NCI-H128 (cell line): ENCODE data around the gene SLC10A2.
"Not testable (repeated sequence)": the region's sequence is repeated elsewhere in the genome, so short reads cannot be mapped to it uniquely, and the experiment has no call there.

Experiments
- DNase-seq: peaks from one replicate; lab custom pipeline; 2025; ENCODE audit not compliant: unreplicated experiment; lab: John Stamatoyannopoulos, UW

SLC10A2 gene, protein sequence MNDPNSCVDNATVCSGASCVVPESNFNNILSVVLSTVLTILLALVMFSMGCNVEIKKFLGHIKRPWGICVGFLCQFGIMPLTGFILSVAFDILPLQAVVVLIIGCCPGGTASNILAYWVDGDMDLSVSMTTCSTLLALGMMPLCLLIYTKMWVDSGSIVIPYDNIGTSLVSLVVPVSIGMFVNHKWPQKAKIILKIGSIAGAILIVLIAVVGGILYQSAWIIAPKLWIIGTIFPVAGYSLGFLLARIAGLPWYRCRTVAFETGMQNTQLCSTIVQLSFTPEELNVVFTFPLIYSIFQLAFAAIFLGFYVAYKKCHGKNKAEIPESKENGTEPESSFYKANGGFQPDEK

DNA sequence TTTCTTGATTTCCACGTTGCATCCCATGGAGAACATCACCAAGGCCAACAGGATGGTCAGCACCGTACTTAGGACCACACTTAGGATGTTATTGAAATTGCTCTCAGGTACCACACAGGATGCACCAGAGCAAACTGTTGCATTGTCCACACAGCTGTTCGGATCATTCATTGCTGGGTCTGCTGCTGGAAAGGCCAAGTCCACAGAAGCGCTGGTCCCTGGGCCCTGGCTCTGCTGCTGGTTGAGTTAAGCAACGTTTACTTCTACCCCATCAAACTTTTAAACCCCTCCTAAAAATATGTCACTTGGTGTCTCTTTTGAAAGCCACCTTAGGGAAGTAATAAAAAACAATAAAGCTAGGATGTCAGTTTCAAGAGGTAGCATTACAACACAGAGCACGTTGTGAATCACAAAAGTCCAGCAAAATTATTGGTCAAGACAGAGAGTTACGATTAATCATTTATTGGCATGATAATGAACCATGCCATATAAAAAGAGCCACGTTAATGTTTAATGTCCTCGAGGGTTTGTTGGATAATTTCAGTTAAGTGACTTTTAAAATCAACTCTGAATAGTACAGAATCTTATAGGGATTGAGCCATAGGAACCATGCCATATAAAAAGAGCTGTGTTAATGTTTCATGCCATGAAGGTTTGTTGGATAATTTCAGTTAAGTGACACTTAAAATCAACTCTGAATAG lies at the start of gene SLC10A2:
TSS of gene SLC10A2 (minus strand) at position 339 of the 702 bp plus-strand sequence. CDS start at position 171, 168 bp downstream.
- DNase-seq, result no peak

DNA sequence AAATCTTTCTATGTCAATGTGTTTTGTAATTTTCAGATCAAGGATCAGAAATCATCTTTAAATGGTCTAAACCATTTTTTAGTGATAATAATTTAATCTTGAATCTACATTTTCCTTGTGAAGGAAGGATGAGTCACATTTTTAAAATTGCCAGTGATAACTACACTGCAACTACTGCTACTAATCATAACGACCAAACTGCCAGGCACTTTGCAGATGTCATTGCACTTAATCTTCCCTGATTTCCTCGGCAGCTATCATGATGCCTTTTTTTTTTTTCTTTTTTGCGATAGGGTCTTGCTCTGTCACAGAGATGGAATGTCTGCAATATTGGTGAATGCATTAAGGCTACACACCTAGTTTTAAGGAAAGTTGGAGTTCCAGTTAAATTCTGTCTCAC lies 41.4 kb upstream of the SLC10A2 start:
- no peak for DNase-seq

DNA sequence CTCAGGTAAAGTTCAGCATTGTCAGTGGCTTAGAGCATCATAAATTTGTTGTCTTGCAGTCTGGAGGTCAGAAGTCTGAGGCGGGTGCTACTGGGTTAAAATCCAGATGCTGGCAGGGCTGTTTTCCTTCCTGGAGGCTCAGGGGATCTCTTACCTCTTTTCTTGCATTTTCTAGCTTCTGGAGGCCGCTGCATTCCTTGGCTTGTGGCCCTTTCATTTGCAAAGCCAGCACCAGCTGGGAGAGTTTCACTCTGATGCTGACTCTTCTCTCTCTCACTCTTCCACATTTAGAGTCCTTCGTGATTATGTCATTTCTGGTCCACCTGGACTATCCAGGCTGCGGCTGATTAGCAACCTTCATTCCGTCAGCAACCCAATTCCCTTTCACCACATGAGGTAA lies 38.1 kb upstream of the SLC10A2 start:
- DNase-seq, result no peak

DNA sequence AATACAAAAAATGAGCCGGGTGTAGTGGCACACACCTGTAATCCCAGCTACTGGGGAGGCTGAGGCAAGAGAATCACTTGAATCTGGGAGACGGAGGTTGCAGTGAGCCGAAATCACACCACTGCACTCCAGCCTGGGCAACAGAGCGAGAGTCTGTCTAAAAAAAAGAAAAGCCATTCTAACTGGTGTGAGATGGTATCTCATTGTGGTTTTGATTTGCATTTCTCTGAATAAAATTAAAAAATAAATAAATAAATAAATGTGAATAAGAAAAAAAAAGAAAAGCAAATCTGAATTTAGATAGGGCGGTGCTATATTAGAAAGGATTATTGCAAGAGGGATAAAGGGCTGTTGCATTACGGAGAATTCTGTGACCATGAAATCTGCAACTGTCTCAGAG lies 37.2 kb upstream of the SLC10A2 start:
- DNase-seq, result not testable (repeated sequence)

DNA sequence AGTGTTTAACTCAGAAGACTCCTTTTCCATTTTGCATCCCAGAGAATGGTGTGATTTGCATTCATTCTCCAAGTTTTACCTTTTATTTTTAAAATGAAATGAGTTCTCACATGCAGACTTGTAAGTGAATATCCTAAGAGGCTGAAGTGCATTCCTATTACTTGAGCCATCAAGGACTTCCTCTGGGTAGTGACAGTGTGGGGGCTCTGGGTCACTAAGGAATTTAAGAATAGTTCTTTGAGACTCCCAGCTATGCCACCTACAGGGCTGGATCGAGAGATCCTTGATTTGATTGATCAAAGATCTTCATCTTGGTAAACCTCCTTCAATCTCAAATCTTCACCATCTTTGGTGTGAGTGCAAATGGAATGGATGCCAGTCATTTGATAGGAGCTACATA lies 36.3 kb upstream of the SLC10A2 start:
- no peak for DNase-seq

DNA sequence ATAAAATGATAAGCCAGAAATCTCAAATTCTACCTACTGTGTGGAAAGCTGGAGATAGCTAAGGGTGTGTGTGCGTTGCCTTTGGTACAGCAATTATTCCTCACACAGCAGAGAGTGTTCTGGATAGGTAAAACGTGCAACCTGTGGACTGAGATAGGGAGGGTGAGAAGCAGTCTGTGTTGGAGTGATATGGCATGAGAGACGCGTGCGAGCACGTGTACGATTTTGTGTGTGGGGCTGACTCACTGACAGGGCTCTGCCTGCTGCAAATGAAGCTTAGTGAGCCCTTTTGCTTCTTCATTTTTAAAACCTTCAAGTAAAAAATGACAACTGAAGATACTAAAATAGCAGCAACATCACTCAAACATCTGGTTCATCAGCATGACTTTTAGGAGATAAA lies 35.7 kb upstream of the SLC10A2 start:
- DNase-seq, result no peak

DNA sequence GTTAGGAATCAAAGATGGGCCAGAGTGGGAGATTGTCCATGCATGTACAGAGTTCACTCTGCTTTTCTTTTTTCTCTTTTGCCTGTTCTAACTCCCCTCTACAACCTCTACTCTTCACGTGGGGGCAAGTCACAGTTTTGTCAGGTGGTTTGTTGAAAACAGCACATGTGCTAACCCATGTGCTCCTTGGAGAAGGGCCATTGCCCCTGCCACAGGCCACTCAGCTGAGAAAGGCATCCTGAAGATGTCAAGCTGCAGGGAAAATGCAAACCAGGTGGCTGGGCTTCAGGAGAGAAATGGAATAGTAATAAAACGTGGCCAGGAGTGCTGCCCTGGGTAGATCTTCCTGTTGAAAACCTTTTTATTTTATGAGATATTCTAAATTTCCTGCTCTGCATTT lies 35.3 kb upstream of the SLC10A2 start:
- DNase-seq, result no peak

DNA sequence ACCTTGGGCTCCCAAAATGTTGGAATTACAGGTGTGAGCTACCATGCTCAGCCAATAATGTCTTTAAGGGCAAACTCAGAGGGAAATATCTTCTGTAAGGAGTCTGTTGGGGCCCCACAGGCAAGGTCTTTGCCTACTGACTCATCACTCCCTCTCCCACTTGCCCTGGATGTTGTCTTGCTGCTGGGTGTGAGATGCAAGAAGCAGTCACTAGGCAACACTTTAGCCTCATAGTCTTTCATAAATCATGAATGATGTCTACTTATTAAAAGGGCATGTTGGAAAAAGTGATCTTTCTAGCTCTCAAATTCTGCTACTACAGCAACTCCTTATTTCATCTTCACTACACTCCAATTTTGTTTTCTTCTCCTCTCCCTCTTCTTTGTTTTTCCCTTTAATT lies 34.6 kb upstream of the SLC10A2 start:
- no peak for DNase-seq

DNA sequence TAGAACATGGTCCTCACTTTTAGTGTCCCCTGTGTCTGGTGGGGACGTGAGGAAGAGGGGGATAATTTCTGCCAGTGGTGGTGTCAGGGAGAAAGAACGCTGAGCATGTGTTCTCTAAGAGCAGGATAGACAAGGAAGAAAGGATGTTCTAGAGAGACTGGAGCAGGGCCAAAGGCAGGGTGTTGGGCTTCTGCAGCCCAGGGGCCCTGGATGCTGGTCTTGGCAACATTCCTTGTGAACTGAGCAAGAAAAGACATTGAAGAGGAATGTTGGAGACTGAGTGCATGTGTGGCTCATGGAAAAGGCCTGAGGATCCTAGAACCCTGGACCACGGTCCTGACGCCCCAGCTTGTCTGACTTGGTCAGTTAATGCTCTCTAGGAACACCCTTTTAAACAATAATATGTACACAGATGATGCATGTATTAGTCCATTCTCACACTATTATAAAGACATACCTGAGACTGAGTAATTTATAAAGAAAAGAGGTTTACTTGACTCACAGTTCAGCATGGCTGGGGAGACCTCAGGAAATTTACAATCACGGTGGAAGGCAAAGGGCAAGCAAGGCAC lies 33.6 kb upstream of the SLC10A2 start:
- DNase-seq, result no peak

DNA sequence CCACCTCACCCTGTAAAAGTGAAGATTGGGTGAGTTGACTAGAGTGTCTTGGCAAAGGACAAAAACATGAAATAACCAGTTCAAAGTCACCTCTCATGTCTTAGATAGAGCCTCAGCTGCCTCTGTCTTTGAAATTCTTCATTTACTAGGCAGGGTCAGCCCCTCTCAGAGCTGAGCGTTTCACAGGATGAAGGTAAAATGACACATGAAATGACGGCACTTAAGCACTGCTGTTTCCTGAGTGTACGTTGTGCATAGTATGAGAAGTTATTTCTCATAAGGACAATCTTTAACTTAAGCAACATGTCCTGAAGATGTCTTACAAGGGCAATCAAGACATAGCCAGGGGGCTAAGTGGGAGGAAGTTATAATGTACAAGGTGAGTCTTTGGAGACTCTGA lies 32.3 kb upstream of the SLC10A2 start:
- no peak for DNase-seq

DNA sequence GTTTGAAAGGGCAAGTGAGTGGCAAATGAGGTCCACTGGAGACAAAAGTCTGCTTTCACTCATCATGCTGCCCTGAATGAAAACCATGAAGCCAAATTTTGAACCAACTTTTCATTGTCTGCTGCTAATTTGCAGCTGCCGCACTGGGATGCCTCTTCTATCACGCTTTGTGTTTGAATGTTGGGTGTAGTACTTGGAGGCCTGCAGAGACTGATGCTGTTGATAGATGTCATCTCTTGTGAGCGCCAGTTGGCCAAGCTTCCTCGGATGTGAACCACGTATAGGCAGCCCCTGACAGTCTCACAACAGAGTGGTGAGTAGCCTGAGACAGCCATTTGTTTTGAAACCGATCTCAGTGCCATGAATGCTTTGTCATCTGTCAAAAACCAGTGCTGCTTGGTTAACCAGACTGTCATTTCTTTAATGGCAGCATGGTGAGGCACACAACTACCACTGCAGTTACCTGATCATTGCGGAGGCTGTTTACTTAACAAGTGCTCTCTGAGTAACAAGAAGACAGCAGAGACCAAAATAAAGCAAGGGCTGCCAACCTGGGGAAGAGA lies 31.2 kb upstream of the SLC10A2 start:
- DNase-seq, result no peak

DNA sequence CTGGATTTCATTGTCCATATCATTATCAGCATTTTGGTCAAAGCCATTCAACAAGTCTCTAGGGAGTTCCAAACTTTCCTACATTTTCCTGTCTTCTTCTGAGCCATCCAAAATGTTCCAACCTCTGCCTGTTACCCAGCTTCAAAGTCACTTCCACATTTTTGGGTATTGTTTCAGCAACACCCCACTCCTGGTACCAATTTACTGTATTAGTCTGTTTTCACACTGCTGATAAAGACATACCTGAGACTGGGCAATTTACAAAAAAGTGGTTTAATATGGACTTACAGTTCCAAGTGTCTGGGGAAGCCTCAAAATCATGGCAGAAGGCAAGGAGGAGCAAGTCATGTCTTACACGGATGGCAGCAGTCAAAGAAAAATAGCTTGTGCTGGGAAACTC lies 27.4 kb upstream of the SLC10A2 start:
- DNase-seq, result not testable (repeated sequence)

DNA sequence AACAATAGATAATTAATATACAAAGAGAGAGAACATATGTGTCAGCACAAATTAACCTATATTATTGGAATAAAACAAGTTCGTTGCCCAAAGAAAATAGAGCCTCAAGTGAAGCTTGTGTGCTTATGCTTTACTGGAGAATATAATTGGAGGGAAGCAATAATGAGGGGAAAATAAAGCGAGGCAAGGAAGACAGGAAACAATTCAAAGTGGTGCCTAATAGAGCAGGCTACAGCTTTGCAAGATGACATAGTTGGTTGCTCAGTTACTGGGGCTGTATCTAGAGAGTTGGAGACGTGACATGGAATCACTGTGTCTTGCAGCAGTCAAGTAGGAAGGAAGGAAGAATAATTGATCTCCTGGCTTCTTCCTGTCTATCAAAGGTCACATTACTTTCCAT lies 21.1 kb upstream of the SLC10A2 start:
- DNase-seq, result no peak

DNA sequence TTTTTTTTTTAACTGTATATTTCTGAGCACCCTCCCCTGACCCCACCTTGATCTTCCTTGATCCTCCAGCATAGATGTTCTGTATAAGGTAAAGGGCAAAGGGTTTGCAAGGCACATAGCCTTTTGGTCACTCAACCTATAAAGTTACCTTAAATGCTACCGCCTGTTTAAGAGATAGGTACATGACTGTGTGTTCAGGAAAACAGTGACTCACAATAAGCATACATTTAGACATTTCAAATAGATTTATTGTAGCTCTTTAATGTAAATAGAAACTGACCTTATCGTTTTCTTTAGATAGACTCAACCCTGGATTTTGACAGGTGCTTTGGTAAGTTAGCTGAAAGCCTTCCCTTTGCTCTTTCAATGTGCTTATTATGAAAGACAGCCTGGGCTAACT lies 15.2 kb upstream of the SLC10A2 start:
- DNase-seq, result no peak

DNA sequence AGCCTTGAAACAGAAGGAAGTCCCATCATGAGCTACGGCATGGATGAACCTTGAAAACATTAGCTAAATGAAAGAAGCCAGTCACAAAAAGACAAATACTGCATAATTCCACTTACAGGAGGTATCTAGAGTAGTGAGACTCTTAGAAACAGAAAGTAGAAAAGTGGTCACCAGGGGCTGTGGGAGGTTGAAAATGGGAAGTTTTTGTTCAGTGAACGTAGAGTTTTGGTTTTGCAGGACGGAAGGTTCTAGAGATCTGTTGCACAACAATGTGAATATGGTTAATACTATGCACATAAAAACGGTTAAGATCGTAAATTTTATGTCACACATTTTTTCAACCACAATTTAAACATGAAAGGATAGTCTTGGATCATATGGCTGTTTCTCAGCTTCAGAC lies 11.9 kb upstream of the SLC10A2 start:
- DNase-seq, result no peak

DNA sequence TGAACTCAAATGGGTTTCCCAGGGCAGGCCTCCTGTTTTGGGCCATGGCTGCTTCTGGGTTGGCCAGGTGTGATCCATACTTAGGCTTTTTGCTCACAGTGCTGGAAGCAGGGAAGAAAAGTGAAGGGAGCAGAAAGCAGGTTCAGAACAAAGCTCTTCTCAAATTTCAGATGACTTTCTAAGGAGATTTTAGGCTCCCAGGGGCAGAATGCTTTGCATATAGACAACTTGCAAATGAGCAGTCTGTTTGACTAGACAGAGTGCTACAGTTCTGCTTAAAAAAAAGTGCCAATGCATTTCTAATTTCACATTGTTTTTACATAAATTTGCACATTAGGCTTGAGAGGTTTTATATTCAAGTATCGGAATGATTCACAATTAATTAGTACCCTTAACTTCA lies 2.6 kb upstream of the SLC10A2 start:
- DNase-seq, result no peak

DNA sequence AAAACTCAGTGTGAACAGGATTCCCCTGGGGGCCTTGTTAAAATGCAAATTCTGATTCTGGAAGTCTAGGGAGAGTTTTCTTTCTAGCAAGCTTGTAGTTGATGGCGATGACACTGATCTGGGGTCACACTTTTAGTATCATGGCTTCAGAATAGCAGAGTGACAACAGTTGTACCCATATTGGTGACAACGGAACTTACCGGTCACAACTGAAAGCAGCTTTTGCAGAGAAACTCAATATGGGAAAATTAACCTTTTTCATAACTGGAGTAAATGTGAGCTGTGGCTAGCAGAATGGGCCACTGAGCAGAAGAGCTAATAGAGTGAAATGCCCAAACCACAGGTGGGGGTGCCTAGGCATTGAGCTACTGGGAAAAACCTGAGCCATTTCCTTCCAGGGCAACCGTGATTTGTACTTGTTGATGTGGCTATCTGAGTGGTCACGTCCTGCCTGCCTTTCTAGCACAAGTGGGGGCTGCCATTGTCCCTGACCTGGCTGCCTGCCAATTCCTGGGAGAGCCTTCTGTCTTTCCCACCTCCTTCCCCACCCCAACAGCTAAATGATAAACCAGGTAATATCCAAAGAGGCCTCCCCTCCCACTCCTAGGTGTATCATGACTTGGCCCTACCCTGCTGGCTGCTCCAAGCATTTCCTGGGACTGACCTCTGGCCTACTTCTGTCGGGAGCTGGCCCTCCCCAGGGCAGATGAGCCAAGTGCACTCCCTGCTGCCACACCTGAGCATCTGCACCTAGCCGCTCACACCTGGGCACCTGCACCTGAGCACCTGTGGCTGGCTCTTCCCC lies 1.7 kb upstream of the SLC10A2 start:
- DNase-seq, result peak; percentile 27

DNA sequence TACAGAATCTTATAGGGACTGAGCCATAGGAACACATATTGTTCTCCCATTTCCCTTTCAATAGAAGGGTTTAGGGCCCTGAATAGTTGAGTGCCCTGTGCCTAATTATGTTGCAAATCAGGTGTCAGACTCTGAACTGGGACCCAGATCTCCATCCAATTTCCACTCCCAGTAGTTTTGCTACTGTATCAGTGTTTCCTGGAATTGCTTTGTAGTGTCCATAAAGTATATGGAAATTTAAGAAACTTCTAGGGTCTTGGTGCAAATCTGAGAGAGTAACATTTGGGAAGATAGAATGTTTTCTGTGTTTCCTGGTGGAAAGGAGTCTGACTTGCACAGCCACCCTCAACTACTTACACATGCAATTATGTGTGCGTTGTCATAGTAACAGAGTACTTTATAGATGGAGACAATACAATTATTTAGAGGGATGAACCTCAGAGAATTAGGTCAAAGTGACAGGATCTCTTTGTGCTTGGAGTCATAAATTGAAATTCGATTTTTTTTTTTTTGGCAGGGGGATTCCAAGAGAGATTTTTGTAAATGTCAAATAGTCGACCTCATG lies 646 bp upstream of the SLC10A2 start:
- DNase-seq, result no peak

DNA sequence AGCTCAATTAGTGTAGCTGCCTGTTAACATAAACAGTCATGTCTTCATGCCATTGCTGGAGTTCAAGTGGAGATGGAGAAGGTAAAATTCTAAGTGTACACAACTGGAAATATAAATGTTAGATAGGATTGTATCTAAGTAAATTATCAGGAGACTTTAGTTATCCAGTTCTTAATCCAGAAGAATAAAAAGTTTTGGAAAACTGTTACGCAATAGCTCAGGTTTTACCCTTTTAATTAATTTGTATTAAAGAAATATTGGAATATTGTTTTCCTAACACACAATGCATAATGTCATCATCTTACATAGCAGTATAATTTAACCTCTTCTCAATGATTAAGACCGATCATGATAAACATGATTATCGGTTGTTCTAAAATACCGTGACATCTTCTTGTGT lies 2.8 kb downstream of the SLC10A2 start:
- DNase-seq, result no peak

DNA sequence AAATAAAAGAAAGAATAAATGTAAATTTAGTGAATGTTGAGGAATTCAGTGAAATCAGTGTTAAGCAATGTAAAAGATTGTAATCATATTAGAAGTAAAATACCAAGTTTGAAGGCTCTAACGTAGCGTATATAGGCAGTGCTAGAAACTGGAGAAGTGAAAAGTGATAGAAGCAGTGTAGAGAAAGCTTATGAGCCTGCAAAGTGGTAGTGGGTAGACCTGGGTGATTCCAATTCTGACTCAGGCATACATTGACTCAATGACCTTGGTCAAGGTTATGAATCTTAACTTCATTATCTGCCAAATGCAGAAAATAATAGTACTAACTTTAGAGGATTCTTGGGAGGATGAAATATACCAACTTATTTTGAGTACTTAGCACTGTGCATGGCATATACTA lies 4.1 kb downstream of the SLC10A2 start:
- no peak for DNase-seq

DNA sequence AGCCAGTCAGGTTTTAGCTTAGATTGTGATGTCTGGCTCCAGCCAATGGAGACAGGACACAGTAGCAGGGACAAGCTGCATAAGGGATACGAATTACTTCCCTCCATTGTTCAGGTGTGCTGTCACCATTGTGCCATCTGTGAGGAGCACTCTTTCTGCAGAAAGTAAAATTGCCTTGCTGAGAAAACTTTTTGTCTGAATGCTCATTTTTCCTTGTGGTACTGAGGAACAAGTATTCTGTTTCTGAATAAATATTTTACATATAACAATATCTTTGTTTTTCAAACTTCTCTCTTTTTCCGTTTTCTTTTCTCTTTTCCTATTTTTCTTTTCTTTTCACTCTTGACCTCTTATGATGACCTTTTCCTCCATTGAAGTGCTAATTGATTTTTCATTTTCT lies 10.2 kb downstream of the SLC10A2 start:
- no peak for DNase-seq
